IMR-90 (cell line): ENCODE data around the gene S100A1. TPM values are rescaled to one million over a fixed set of nuclear protein-coding genes. Genes with fewer than 3 reads are reported as not detected.

Experiments
- ATAC-seq: fragments of 200-7000 bp; cut with Tn5 transposase; 2 replicates; pipeline ENCODE4 v1.9.1; 2020; ENCODE audit warnings: low read depth, mild to moderate bottlenecking, moderate library complexity
- BruUV-seq: library from RNA; stranded (reverse); fragments of 400-500 nt; replicated peaks from 2 replicates; lab custom pipeline; 2021; lab: Mats Ljungman, UMichigan
- CTCF ChIA-PET: fragments of 300-600 bp; formaldehyde crosslinking; extraction: SDS; loops from one replicate; lab custom pipeline; 2021; ENCODE audit warnings: antibody characterized with exemption; lab: Yijun Ruan, JAX
- POLR2A ChIA-PET: fragments of 300-600 bp; sonication (Branson Sonifier 250); formaldehyde crosslinking; loops from one replicate; lab custom pipeline; 2022; ENCODE audit warnings: antibody characterized with exemption; ENCODE audit not compliant: unreplicated experiment; lab: Charles Lee
- DNase-seq: peaks from one replicate; pipeline ENCODE4 v3.0.0; 2013
- H2AFZ ChIP-seq: replicated peaks from 2 replicates; pipeline ENCODE3; 2013; ENCODE audit warnings: low read length, mild to moderate bottlenecking; ENCODE audit not compliant: poor library complexity
- H2AK5ac ChIP-seq: 2 replicates; pipeline ENCODE4 v1.6.1; 2013; ENCODE audit warnings: low read depth, low read length, inconsistent platforms
- H2AK9ac ChIP-seq: replicated peaks from 2 replicates; pipeline ENCODE3; 2013; ENCODE audit warnings: mild to moderate bottlenecking, low read depth, low read length, moderate library complexity; ENCODE audit not compliant: poor library complexity
- H2BK120ac ChIP-seq: 2 replicates; pipeline ENCODE4 v1.6.1; 2013; ENCODE audit warnings: low read depth, low read length, inconsistent platforms
- H2BK15ac ChIP-seq: 3 replicates; pipeline ENCODE4 v1.6.1; 2013; ENCODE audit warnings: low read depth, low read length, inconsistent platforms
- H2BK20ac ChIP-seq: 2 replicates; pipeline ENCODE4 v1.6.1; 2013; ENCODE audit warnings: low read depth, mild to moderate bottlenecking, inconsistent platforms, low read length, moderate library complexity
- H2BK5ac ChIP-seq: 2 replicates; pipeline ENCODE4 v1.6.1; 2013; ENCODE audit warnings: mild to moderate bottlenecking, low read depth, low read length, inconsistent platforms; ENCODE audit not compliant: poor library complexity, severe bottlenecking
- H3K14ac ChIP-seq: replicated peaks from 2 replicates; pipeline ENCODE4 v1.6.1; 2013; ENCODE audit warnings: low read depth, low read length, inconsistent platforms
- H3K18ac ChIP-seq: 2 replicates; pipeline ENCODE4 v1.6.1; 2013; ENCODE audit warnings: low read depth, low read length, control low read depth
- H3K23ac ChIP-seq: 2 replicates; pipeline ENCODE4 v1.6.1; 2013; ENCODE audit warnings: low read depth, low read length, inconsistent platforms
- H3K27ac ChIP-seq: 2 replicates; pipeline ENCODE4 v1.5.1; 2013; ENCODE audit warnings: mild to moderate bottlenecking, control low read depth, low read length; ENCODE audit not compliant: insufficient read depth
- H3K27me3 ChIP-seq: 2 replicates; pipeline ENCODE4 v1.6.1; 2013; ENCODE audit warnings: low read length; ENCODE audit not compliant: control insufficient read depth, insufficient read depth
- H3K36me3 ChIP-seq: 2 replicates; pipeline ENCODE4 v1.6.1; 2013; ENCODE audit warnings: low read length, mixed read lengths; ENCODE audit not compliant: control insufficient read depth, insufficient read depth
- H3K4ac ChIP-seq: 2 replicates; pipeline ENCODE4 v1.6.1; 2013; ENCODE audit warnings: low read depth, low read length, inconsistent platforms
- H3K4me1 ChIP-seq: 2 replicates; pipeline ENCODE4 v1.6.1; 2013; ENCODE audit warnings: low read length, mixed read lengths; ENCODE audit not compliant: control insufficient read depth, insufficient read depth
- H3K4me2 ChIP-seq: 2 replicates; pipeline ENCODE4 v1.6.1; 2013; ENCODE audit warnings: low read depth, mild to moderate bottlenecking, control low read depth, low read length, moderate library complexity
- H3K4me3 ChIP-seq: 2 replicates; pipeline ENCODE4 v1.5.1; 2013; ENCODE audit warnings: low read depth, mild to moderate bottlenecking, control low read depth, low read length, moderate library complexity; ENCODE audit not compliant: insufficient read depth
- H3K56ac ChIP-seq: 2 replicates; pipeline ENCODE4 v1.6.1; 2013; ENCODE audit warnings: low read length, inconsistent platforms; ENCODE audit not compliant: insufficient read depth; ENCODE audit errors: extremely low read depth
- H3K79me1 ChIP-seq, 2 experiments: 2 replicates each; pipeline ENCODE4 v1.6.1; 2013; ENCODE audit warnings: low read length in 2 of 2, inconsistent platforms in 1 of 2, low read depth in 1 of 2
- H3K9ac ChIP-seq: 2 replicates; pipeline ENCODE4 v1.6.1; 2013; ENCODE audit warnings: low read depth, low read length, control low read depth
- H3K9me1 ChIP-seq: 2 replicates; pipeline ENCODE4 v1.6.1; 2013; ENCODE audit warnings: low read length, inconsistent platforms; ENCODE audit not compliant: insufficient read depth
- H3K9me3 ChIP-seq: 2 replicates; pipeline ENCODE4 v1.6.1; 2013; ENCODE audit warnings: low read length; ENCODE audit not compliant: control insufficient read depth, insufficient read depth
- H4K20me1 ChIP-seq: 2 replicates; pipeline ENCODE4 v1.6.1; 2013; ENCODE audit warnings: low read length, inconsistent platforms; ENCODE audit not compliant: insufficient read depth
- H4K5ac ChIP-seq: 2 replicates; pipeline ENCODE4 v1.6.1; 2013; ENCODE audit warnings: mild to moderate bottlenecking, low read depth, low read length, control low read depth
- H4K8ac ChIP-seq, 2 experiments: 2 replicates each; pipeline ENCODE4 v1.6.1; 2013; ENCODE audit warnings: low read depth in 2 of 2, low read length in 2 of 2, control low read depth in 1 of 2, inconsistent platforms in 1 of 2
- H4K91ac ChIP-seq: 2 replicates; pipeline ENCODE4 v1.6.1; 2013; ENCODE audit warnings: low read depth, low read length, inconsistent platforms; ENCODE audit not compliant: insufficient read depth
- BHLHE40 ChIP-seq: fragments of 150-350 bp; IDR thresholded peaks from 2 replicates; pipeline ENCODE4 v1.6.1; 2016; ENCODE audit warnings: mild to moderate bottlenecking, low read depth, low read length
- CEBPB ChIP-seq: IDR thresholded peaks from 2 replicates; pipeline ENCODE4 v1.6.1; 2012; ENCODE audit warnings: low read depth, low read length, improper control_type of control experiment
- CHD1 ChIP-seq: IDR thresholded peaks from 2 replicates; pipeline ENCODE4 v1.6.1; 2012; ENCODE audit warnings: low read depth, low read length, improper control_type of control experiment
- CTCF ChIP-seq: conservative IDR thresholded peaks from 2 replicates; pipeline ENCODE4 v1.5.1; 2012; ENCODE audit warnings: mild to moderate bottlenecking, low read depth, low read length, improper control_type of control experiment
- ELK1 ChIP-seq: fragments of 150-350 bp; IDR thresholded peaks from 2 replicates; pipeline ENCODE4 v1.6.1; 2016; ENCODE audit warnings: low read depth, mild to moderate bottlenecking, low read length, moderate library complexity, borderline replicate concordance
- FOS ChIP-seq: fragments of 150-350 bp; IDR thresholded peaks from 2 replicates; pipeline ENCODE4 v1.6.1; 2016; ENCODE audit warnings: low read depth, low read length
- MAFK ChIP-seq: IDR thresholded peaks from 2 replicates; pipeline ENCODE4 v1.6.1; 2012; ENCODE audit warnings: low read depth, low read length, improper control_type of control experiment
- MAZ ChIP-seq: IDR thresholded peaks from 2 replicates; pipeline ENCODE4 v1.6.1; 2012; ENCODE audit warnings: low read depth, mild to moderate bottlenecking, low read length, improper control_type of control experiment, moderate library complexity, borderline replicate concordance
- POLR2A ChIP-seq: IDR thresholded peaks from 2 replicates; pipeline ENCODE4 v1.6.1; 2012; ENCODE audit warnings: mild to moderate bottlenecking, low read depth, low read length
- RAD21 ChIP-seq: IDR thresholded peaks from 2 replicates; pipeline ENCODE4 v1.6.1; 2012; ENCODE audit warnings: low read length, improper control_type of control experiment
- RCOR1 ChIP-seq: IDR thresholded peaks from 2 replicates; pipeline ENCODE4 v1.6.1; 2012; ENCODE audit warnings: mild to moderate bottlenecking, low read length, improper control_type of control experiment; ENCODE audit not compliant: insufficient replicate concordance
- SMC3 ChIP-seq: fragments of 150-350 bp; IDR thresholded peaks from 2 replicates; pipeline ENCODE4 v1.6.1; 2016; ENCODE audit warnings: low read depth, mild to moderate bottlenecking, antibody characterized with exemption, low read length, moderate library complexity
- WGBS, 2 experiments: methylation state at CpG; one replicate each; pipeline versions ENCODE4 v1.1.5 to v1.1.7; 2013; ENCODE audit warnings: missing lambda C conversion rate in 2 of 2; ENCODE audit not compliant: insufficient read length in 1 of 2; ENCODE audit errors: extremely low coverage in 2 of 2; 5-methylcytosine and 5-hydroxymethylcytosine counted together
- dilution Hi-C: fragments of 300-500 bp; cut with HindIII; formaldehyde crosslinking; loops from one replicate; pipeline ENCODE4 v1.14.3; 2018; ENCODE audit warnings: low sequenced_read_pairs; ENCODE audit not compliant: unreplicated experiment
- in situ Hi-C: fragments of 300-500 bp; cut with MboI; formaldehyde crosslinking; loops from 3 replicates; pipeline ENCODE4 v1.14.3; 2019; ENCODE audit warnings: low sequenced_read_pairs, inconsistent platforms, mixed read lengths
- intact Hi-C: fragments of 100-400 bp; cut with micrococcal nuclease; formaldehyde crosslinking; loops from 2 replicates; pipeline ENCODE4 v1.10.0; 2022
- polyA plus RNA-seq, 3 experiments: library from polyadenylated mRNA; depleted of rRNA; stranded (reverse); fragments of >200 nt; gene quantifications; 2 replicates each; pipeline ENCODE4 v1.2.3, GENCODE V29; 2012; ENCODE audit warnings: low replicate concordance in 1 of 3
- total RNA-seq: library from RNA; depleted of rRNA; stranded (reverse); fragments of >200 nt; gene quantifications from 2 replicates; pipeline ENCODE4 v1.2.3, GENCODE V29; 2012
- TF ChIP-seq, protein P1 (sequence below): fragments of 150-350 bp; IDR thresholded peaks from 2 replicates; pipeline ENCODE4 v1.6.1; 2017; ENCODE audit warnings: mild to moderate bottlenecking, antibody characterized with exemption, low read length, low read depth

S100A1 gene
- total and polyA plus RNA-seq, 2 of the 4 experiments (the other 2 are of a cell fraction): 0.18 to 0.29 TPM

DNA sequence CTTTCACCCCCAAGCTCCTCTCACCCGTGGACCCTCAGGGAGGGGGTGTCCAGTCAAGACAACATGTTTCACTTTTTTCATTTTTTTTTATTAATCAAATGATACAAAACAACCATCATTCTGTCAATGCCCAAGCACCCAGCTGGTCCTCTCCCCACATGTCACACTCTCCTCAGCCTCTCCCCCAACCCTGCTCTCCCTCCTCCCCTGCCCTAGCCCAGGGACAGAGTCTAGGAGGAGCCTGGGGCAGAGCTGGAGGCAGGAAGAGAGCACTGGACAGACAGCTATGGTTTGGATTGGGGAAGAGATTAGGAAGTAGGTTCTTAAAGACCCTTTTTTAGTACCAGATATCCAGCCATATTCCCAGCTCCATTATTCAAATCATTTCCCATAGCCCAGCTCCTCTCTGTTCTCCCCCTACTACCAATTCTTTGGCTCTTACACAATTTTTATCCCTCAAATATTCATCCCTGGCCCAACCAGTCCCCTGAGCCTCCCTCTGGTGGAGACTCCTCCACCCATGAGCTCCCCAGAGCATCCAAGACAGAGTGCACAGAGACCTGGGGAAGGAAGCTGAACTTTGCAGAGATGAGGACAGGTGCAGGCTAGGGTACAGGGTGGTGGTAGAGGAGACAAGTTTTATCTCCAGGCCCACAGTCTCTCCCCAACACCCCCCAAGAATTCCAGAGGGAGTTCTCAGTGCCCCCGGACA is 13.9 kb upstream of the S100A1 start:
- Histone ChIP-seq H3K79me1 (peaks cover 6 to 34% of the 10 kb centered on the region in 2 experiments; a peak in 3 of 4 replicates), H3K18ac (no peak overlapping the region), H2AK9ac (no peak overlapping the region), H2BK5ac (no peak overlapping the region), H3K4ac (no peak overlapping the region; the same call in 1 of the 2 replicates), H2BK15ac (no peak overlapping the region), H2AK5ac (no peak overlapping the region), H4K5ac (no peak overlapping the region), H4K8ac (no peak overlapping the region), H3K4me2 (no peak overlapping the region), H3K4me3 (no peak overlapping the region), H2BK120ac (no peak overlapping the region), H3K9ac (no peak overlapping the region), H3K4me1 (peaks cover 28% of the 10 kb centered on the region), H4K20me1 (peaks cover 11% of the 10 kb centered on the region; the same call in 1 of the 2 replicates), H3K23ac (no peak overlapping the region), H3K9me1 (peaks cover 10% of the 10 kb centered on the region; the same call in 1 of the 2 replicates), H3K27me3 (no peaks in the 10 kb centered on the region), H3K9me3 (no peaks in the 10 kb centered on the region), H2AFZ (peak overlapping the region; percentile 5), H3K36me3 (peaks cover 10% of the 10 kb centered on the region; the same call in 1 of the 2 replicates), H4K91ac (no peak overlapping the region), H2BK20ac (no peak overlapping the region), H3K27ac (no peak overlapping the region), H3K14ac (no peak overlapping the region), H3K56ac (no peak overlapping the region)
- intact Hi-C loops (no loop called here), in situ Hi-C loops (no loop called here), dilution Hi-C loops (no loop called here)
- no CpG with 5 or more reads among the region's 2 CpGs for WGBS, 2 experiments
- DNase-seq (no peak), ATAC-seq (no peak)
- ChIA-PET CTCF (interaction anchor here (1.0 to 3.3 kb wide), 4 partner anchors 13 to 46 kb away, joined by 3 to 18 read pairs (median 6); partner anchors contain the start of genes S100A1 and S100A13), POLR2A (interaction anchor here (1.2 kb wide), 1 partner anchor 13 kb away, joined by 6 read pairs; the partner anchor contains the start of gene S100A13)
- no TSS peak for BruUV-seq
- TF ChIP-seq MAFK (no peak), CEBPB (no peak), ELK1 (no peak), FOS (no peak), POLR2A (no peak), RCOR1 (no peak), RAD21 (no peak), CHD1 (no peak), CTCF (no peak), SMC3 (no peak), BHLHE40 (no peak), MAZ (no peak)
- TF ChIP-seq, protein P1, sequence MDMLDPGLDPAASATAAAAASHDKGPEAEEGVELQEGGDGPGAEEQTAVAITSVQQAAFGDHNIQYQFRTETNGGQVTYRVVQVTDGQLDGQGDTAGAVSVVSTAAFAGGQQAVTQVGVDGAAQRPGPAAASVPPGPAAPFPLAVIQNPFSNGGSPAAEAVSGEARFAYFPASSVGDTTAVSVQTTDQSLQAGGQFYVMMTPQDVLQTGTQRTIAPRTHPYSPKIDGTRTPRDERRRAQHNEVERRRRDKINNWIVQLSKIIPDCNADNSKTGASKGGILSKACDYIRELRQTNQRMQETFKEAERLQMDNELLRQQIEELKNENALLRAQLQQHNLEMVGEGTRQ: no peak
